GM12873 (cell line): ENCODE data around the gene ARHGAP33.

Experiments
- CTCF ChIP-seq: IDR thresholded peaks from 2 replicates; pipeline ENCODE4 v1.5.1; 2012; ENCODE audit warnings: low read depth, mild to moderate bottlenecking, moderate library complexity, low read length, control low read depth; ENCODE audit not compliant: insufficient read depth; ENCODE audit errors: missing control alignments

Gene ARHGAP33

GRCh38 chr19:35775298-35776101 is at the start of gene ARHGAP33:
ARHGAP33 (plus strand) TSS chr19:35775564; CDS start chr19:35775659, 95 bp downstream.
- no peak for TF ChIP-seq CTCF

GRCh38 chr19:35727053-35727955 is 48.1 kb upstream of the ARHGAP33 start:
- TF ChIP-seq CTCF, result no peak

- TF ChIP-seq CTCF, result no peak
Observed at GRCh38 chr19:35727956-35728706, 47.2 kb upstream of the ARHGAP33 start.

GRCh38 chr19:35729021-35729420 is 46.3 kb upstream of the ARHGAP33 start:
- TF ChIP-seq CTCF, result no peak

GRCh38 chr19:35729763-35730162 is 45.6 kb upstream of the ARHGAP33 start:
- TF ChIP-seq CTCF, result no peak

GRCh38 chr19:35730326-35730725 is 45.0 kb upstream of the ARHGAP33 start:
- no peak for TF ChIP-seq CTCF

GRCh38 chr19:35731353-35731752 is 44.0 kb upstream of the ARHGAP33 start:
- no peak for TF ChIP-seq CTCF
